ENCODE results near the gene TXNDC2. TPM values are rescaled to one million over a fixed set of nuclear protein-coding genes. Genes with fewer than 3 reads are reported as not detected.

Gene TXNDC2
- total and polyA plus RNA-seq, 9 of the 15 experiments (the other 6 are each of a cell fraction or from before 2014, with no cell fraction given), result 1.2 to 4.9 (median 2.3) TPM

- no peak overlapping the region for H3K4me2 ChIP-seq (ENCODE audit: insufficient read depth, low read length)
- H3K9ac ChIP-seq (ENCODE audit: insufficient read depth in 1 of 2, low read depth in 2 of 2, low read length in 2 of 2), result no peak overlapping the region
- BruUV-seq (replicated peaks), result no TSS peak
- H3K9me3 ChIP-seq (replicated peaks; ENCODE audit: control insufficient read depth, insufficient read depth, low read depth, low read length), result no peaks in the 10 kb centered on the region
- intact Hi-C loops (cut with micrococcal nuclease), result no loop called here
- DNase-seq (ENCODE audit: extremely low read depth in 1 of 4, low spot score in 3 of 4) (peak in 1 of 4 experiments; percentile 57), ATAC-seq (no peak), FAIRE-seq (no peak)
- H3K9me1 ChIP-seq (ENCODE audit: control insufficient read depth, insufficient read depth, low read length), result no peaks in the 10 kb centered on the region
- no peaks in the 10 kb centered on the region; the same call in 2 of the 3 replicates for H3K36me3 ChIP-seq (ENCODE audit: control insufficient read depth, insufficient read depth, low read length)
- ChIA-PET CTCF (ENCODE audit: low intra/inter-chr PET ratio) (no interaction called here), POLR2A (interaction anchor here (0.6 to 1.9 kb wide), 3 partner anchors 8 to 38 kb away, joined by 3 to 6 read pairs (median 5); partner anchors contain the start of gene VAPA)
- 30% methylated on average over 1 of the region's 1 CpG for WGBS (ENCODE audit: insufficient coverage, low coverage, missing lambda C conversion rate)
- peaks cover 10 to 36% of the 10 kb centered on the region in 2 experiments for H3K4me1 ChIP-seq (replicated peaks in 1 of 2; ENCODE audit: control insufficient read depth in 2 of 2, insufficient read depth in 2 of 2, low read length in 2 of 2)
- no peak overlapping the region for H3K27ac ChIP-seq (ENCODE audit: extremely low read depth, low read depth, low read length)
- in situ Hi-C loops (cut with MboI), result no loop called here
- H3K79me2 ChIP-seq (ENCODE audit: control insufficient read depth, insufficient read depth, low read length), result 0 out of 3 replicates have a peak, but pooled peaks cover 2% of the 10 kb centered on the region
- H3K4me3 ChIP-seq, result no peak overlapping the region
- no peaks in the 10 kb centered on the region for H4K20me1 ChIP-seq (replicated peaks; ENCODE audit: control insufficient read depth, insufficient read depth, low read length)
- no peaks in the 10 kb centered on the region for H3K27me3 ChIP-seq (ENCODE audit: control insufficient read depth in 2 of 2, insufficient read depth in 2 of 2, low read length in 2 of 2)
- H2AFZ ChIP-seq (ENCODE audit: low read depth, low read length), result no peak overlapping the region
- TF ChIP-seq SIRT6 (IDR thresholded peaks at IDR 0.05; ENCODE audit: low read depth, low read length), result no peak
- no peak for TF ChIP-seq ZNF512 (tag; IDR thresholded peaks at IDR 0.05)
- TF ChIP-seq COPS2 (conservative IDR thresholded peaks at IDR 0.05), result no peak
- no peak for TF ChIP-seq SOX6 (IDR thresholded peaks at IDR 0.05)
- TF ChIP-seq NFIX (CRISPR knock-in tag; IDR thresholded peaks at IDR 0.05; ENCODE audit: low read depth), result peak; percentile 69
- no peak for TF ChIP-seq ZBTB17 (CRISPR knock-in tag; IDR thresholded peaks at IDR 0.05)
- no peak for TF ChIP-seq ZFPM2 (CRISPR knock-in tag; IDR thresholded peaks at IDR 0.05)
- peak in 1 of 2 experiments; percentile 12; a peak in 1 of 4 replicates for TF ChIP-seq RCOR1 (IDR thresholded peaks at IDR 0.05; ENCODE audit: borderline replicate concordance in 1 of 2, low read depth in 2 of 2, low read length in 2 of 2)
- TF ChIP-seq HMBOX1 (IDR thresholded peaks at IDR 0.05), result peak; percentile 35; the same call in 1 of the 2 replicates
- TF ChIP-seq RBM17 (IDR thresholded peaks at IDR 0.05; ENCODE audit: borderline replicate concordance, low read depth, low read length), result no peak
- TF ChIP-seq DLX4 (CRISPR knock-in tag; IDR thresholded peaks at IDR 0.05), result no peak
- peak; percentile 48; the same call in 1 of the 2 replicates for TF ChIP-seq NCOR1 (IDR thresholded peaks at IDR 0.05)
- no peak for TF ChIP-seq NELFE (IDR thresholded peaks at IDR 0.05; ENCODE audit: insufficient read depth, insufficient read length)
- TF ChIP-seq CLOCK (CRISPR knock-in tag; IDR thresholded peaks at IDR 0.05; ENCODE audit: borderline replicate concordance), result no peak
- TF ChIP-seq SMAD1 (IDR thresholded peaks at IDR 0.05; ENCODE audit: low read depth, low read length, partially characterized antibody), result no peak
These were observed 5.2 kb downstream of the TXNDC2 start for GRCh38 chr18:9890957-9891356.

Data from K562 (cell line).